ENCODE data around the gene LYZL6. TPM values are rescaled to one million over a fixed set of nuclear protein-coding genes. Genes with fewer than 3 reads are reported as not detected.

LYZL6 gene
- total RNA-seq, 1 experiment from 2014 or later: not detected

GRCh38 chr17:35901631-35902175 is 41.8 kb downstream of the LYZL6 start (continued):
- TF ChIP-seq ATF2 (CRISPR knock-in tag; IDR thresholded peaks at IDR 0.05; ENCODE audit: borderline replicate concordance, low read depth) (no peak), CBFB (CRISPR knock-in tag; IDR thresholded peaks at IDR 0.05; ENCODE audit: low read depth) (no peak)

DNA sequence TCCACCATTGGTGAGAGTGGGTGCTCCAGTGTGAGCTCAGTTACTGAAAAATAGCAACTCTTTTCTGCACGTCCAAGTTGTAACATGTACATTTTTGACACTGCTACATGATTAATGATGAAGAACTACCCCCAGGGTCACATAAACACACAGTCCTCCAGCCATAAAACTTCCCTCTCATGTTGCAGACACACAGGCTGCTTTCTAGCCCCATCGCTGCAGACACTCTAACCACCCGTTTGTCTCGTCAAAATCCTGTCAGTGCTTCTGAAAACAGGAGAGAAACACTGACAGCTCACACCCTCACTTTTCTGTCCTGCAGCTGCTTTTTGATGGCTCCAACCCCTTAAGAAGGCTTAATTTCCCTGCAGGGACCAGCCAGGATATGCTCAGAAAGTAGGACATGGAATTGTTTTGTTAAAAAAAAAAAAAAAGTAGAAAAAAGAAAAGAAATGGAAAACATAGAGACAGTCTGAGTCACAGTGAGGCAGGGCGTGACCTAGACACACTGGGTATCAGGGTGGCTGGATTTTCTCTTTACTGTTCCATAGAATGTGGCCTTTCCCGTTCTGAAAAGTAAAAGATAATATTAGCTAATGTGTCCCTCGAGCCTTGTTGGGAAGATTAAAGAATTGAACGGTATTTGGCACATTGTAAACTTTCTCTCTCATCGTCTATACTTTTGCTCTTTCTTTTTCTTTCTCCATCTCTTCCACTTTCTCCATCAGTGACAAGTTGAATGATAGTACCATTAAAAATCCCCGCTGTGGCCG is 42.6 kb downstream of the LYZL6 start:
- ChIA-PET CTCF (interaction anchor here (0.6 to 1.3 kb wide), 2 partner anchors 137 to 633 kb away, joined by 3 read pairs; no protein-coding TSS in a partner anchor), POLR2A (no interaction called here)
- no peaks in the 10 kb centered on the region for H3K36me3 Mint-ChIP-seq
- DNase-seq (ENCODE audit: low spot score) (no peak), ATAC-seq (no peak)
- H3K9me3 Mint-ChIP-seq: peaks cover 16% of the 10 kb centered on the region
- H3K4me3 Mint-ChIP-seq: no peak overlapping the region
- H3K27ac Mint-ChIP-seq: no peak overlapping the region
- H3K4me1 Mint-ChIP-seq: no peaks in the 10 kb centered on the region
- no peaks in the 10 kb centered on the region; the same call in 1 of the 2 replicates for H3K27me3 Mint-ChIP-seq (ENCODE audit: low read depth)
- TF ChIP-seq PREB (CRISPR knock-in tag; IDR thresholded peaks at IDR 0.05; ENCODE audit: borderline replicate concordance) (no peak), IRF2 (CRISPR knock-in tag; IDR thresholded peaks at IDR 0.05; ENCODE audit: borderline replicate concordance, low read depth) (no peak), ZNF263 (CRISPR knock-in tag; IDR thresholded peaks at IDR 0.05; ENCODE audit: low read depth) (no peak), SMAD3 (CRISPR knock-in tag; IDR thresholded peaks at IDR 0.05; ENCODE audit: borderline replicate concordance) (no peak), ZNF396 (CRISPR knock-in tag; IDR thresholded peaks at IDR 0.05; ENCODE audit: borderline replicate concordance) (no peak), PRDM15 (CRISPR knock-in tag; IDR thresholded peaks at IDR 0.05) (no peak), ZNF671 (CRISPR knock-in tag; IDR thresholded peaks at IDR 0.05) (no peak)

DNA sequence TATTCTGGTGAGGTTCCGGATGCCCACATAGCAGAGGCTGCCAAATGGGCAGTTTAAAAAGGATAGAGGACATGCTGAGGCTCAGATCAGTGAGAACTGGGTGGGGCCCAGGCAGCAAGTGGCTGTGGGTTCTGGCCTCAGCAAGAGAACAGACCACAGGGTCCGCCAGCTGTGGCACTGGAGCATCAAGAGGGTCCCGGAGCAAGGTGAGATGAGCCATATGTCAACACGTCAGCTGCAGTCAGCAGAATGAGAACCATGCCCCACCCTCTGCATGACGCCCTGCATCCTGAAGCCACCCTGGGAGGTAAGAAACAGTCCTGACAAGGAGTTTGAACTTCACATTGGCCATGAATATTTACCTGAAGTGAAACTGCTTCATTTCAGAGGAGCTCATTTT is 43.2 kb downstream of the LYZL6 start:
- CTCF ChIA-PET: interaction anchor here (0.6 to 1.3 kb wide), 2 partner anchors 136 to 632 kb away, joined by 3 read pairs; no protein-coding TSS in a partner anchor
- H3K36me3 Mint-ChIP-seq: no peaks in the 10 kb centered on the region

DNA sequence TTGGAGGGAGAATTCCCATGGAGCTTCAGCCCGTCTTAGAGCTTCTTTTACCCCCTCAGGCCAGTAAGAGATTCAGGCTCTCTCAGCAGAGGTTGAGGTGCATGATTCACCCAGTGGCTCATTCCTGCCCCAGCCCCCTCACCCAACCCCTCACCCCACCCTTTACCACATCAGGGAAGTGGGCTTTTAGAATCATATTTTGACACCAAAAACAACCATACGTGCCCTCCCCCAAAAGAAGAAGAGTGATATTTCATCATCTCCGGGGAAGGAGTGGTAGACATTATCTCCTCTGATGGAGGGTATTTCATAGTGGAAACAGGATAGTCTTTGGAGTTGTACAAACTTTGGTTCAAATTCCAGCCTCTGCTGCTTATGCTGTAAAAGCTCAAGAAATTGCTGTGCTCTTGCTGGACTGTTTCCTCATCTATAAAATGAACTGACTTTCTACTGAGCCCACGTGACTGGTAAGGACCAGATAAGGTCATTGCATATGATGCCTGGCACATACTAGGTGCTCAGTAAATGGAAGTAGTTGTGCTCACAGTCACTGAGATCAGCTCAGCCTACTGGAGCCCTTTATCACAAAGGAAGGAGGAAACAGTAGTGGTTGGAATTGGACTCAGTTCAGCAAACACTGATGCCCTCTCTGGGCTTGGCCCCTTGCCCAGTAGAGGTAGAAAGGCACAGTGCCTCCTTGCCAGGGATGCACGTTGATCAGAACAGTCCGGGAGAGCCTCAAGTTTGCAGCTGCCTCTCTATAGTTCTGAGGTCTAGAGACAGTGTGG is 45.0 kb downstream of the LYZL6 start:
- Mint-ChIP-seq H3K36me3 (no peaks in the 10 kb centered on the region), H3K27ac (no peak overlapping the region), H3K4me3 (no peak overlapping the region), H3K27me3 (ENCODE audit: low read depth) (no peaks in the 10 kb centered on the region; the same call in 1 of the 2 replicates), H3K4me1 (no peaks in the 10 kb centered on the region), H3K9me3 (no peaks in the 10 kb centered on the region)
- ATAC-seq (no peak), DNase-seq (ENCODE audit: low spot score) (no peak)
- CTCF ChIA-PET: no interaction called here
- POLR2A ChIA-PET: no interaction called here
- no peak for TF ChIP-seq ETV6 (CRISPR knock-in tag; IDR thresholded peaks at IDR 0.05)
- TF ChIP-seq ATF1 (CRISPR knock-in tag; IDR thresholded peaks at IDR 0.05): no peak
- TF ChIP-seq, protein P1, sequence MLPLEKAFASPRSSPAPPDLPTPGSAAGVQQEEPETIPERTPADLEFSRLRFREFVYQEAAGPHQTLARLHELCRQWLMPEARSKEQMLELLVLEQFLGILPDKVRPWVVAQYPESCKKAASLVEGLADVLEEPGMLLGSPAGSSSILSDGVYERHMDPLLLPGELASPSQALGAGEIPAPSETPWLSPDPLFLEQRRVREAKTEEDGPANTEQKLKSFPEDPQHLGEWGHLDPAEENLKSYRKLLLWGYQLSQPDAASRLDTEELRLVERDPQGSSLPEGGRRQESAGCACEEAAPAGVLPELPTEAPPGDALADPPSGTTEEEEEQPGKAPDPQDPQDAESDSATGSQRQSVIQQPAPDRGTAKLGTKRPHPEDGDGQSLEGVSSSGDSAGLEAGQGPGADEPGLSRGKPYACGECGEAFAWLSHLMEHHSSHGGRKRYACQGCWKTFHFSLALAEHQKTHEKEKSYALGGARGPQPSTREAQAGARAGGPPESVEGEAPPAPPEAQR (CRISPR knock-in tag; IDR thresholded peaks at IDR 0.05): no peak
- no peak for TF ChIP-seq ZNF532 (CRISPR knock-in tag; IDR thresholded peaks at IDR 0.05; ENCODE audit: borderline replicate concordance)
- no peak for TF ChIP-seq KAT7 (CRISPR knock-in tag; IDR thresholded peaks at IDR 0.05; ENCODE audit: borderline replicate concordance)

More for the DNA sequence above, 43.2 kb downstream of the LYZL6 start:
- Mint-ChIP-seq H3K27me3 (ENCODE audit: low read depth) (no peaks in the 10 kb centered on the region; the same call in 1 of the 2 replicates), H3K27ac (no peak overlapping the region), H3K4me1 (no peaks in the 10 kb centered on the region), H3K4me3 (no peak overlapping the region), H3K9me3 (peaks cover 12% of the 10 kb centered on the region)
- TF ChIP-seq ZNF138 (CRISPR knock-in tag; conservative IDR thresholded peaks at IDR 0.05) (no peak), JUN (CRISPR knock-in tag; IDR thresholded peaks at IDR 0.05) (no peak)
- DNase-seq (ENCODE audit: low spot score) (no peak), ATAC-seq (no peak)
- POLR2A ChIA-PET: no interaction called here
